Dermis blood vessel endothelial cell (primary cell): ENCODE results near the gene CACNA1G. TPM values are rescaled to one million over a fixed set of nuclear protein-coding genes. Genes with fewer than 3 reads are reported as not detected.

ENCODE experiments used
- DNase-seq: peaks from one replicate; pipeline ENCODE4 v3.0.0; 2010
- total RNA-seq: library from RNA; depleted of rRNA; stranded (reverse); fragments of >200 nt; gene quantifications from 2 replicates; pipeline ENCODE4 v1.2.3, GENCODE V29; 2014

Gene CACNA1G
- total RNA-seq, 1 donor from 2014 or later: not detected

- no peak for DNase-seq
Measured at GRCh38 chr17:50548831-50549230, 11.7 kb upstream of the CACNA1G start.

GRCh38 chr17:50549256-50549941 lies 11.1 kb upstream of the CACNA1G start:
- DNase-seq: no peak

GRCh38 chr17:50549969-50550368 lies 10.5 kb upstream of the CACNA1G start:
- no peak for DNase-seq

GRCh38 chr17:50550661-50551432 lies 9.7 kb upstream of the CACNA1G start:
- DNase-seq: peak; percentile 92

- no peak for DNase-seq
Measured at GRCh38 chr17:50551433-50551815, 9.1 kb upstream of the CACNA1G start.

GRCh38 chr17:50551884-50552283 lies 8.6 kb upstream of the CACNA1G start:
- DNase-seq: no peak

- no peak for DNase-seq
Measured at GRCh38 chr17:50554201-50554600, 6.3 kb upstream of the CACNA1G start.

GRCh38 chr17:50556803-50557202 lies 3.7 kb upstream of the CACNA1G start:
- no peak for DNase-seq

- no peak for DNase-seq
Measured at GRCh38 chr17:50557630-50558029, 2.9 kb upstream of the CACNA1G start.

- no peak for DNase-seq
Measured at GRCh38 chr17:50558091-50558490, 2.4 kb upstream of the CACNA1G start.

- DNase-seq: no peak
Measured at GRCh38 chr17:50558581-50558940, 2.0 kb upstream of the CACNA1G start.

GRCh38 chr17:50558941-50559614 lies 1.4 kb upstream of the CACNA1G start:
- DNase-seq: no peak

- DNase-seq: peak; percentile 25
Measured at GRCh38 chr17:50559674-50560184, 786 bp upstream of the CACNA1G start.

GRCh38 chr17:50560931-50561745 lies 623 bp downstream of the CACNA1G start:
- no peak for DNase-seq

GRCh38 chr17:50561746-50562141 lies 1.2 kb downstream of the CACNA1G start:
- DNase-seq: no peak

- no peak for DNase-seq
Measured at GRCh38 chr17:50562242-50563091, 2.0 kb downstream of the CACNA1G start.

GRCh38 chr17:50563092-50563511 lies 2.6 kb downstream of the CACNA1G start:
- no peak for DNase-seq

GRCh38 chr17:50564916-50565315 lies 4.4 kb downstream of the CACNA1G start:
- peak; percentile 20 for DNase-seq

- DNase-seq: peak; percentile 16
Measured at GRCh38 chr17:50565402-50566350, 5.2 kb downstream of the CACNA1G start.

- DNase-seq: no peak
Measured at GRCh38 chr17:50566886-50567285, 6.4 kb downstream of the CACNA1G start.
